ENCODE data around the gene GIMAP2. TPM values are rescaled to one million over a fixed set of nuclear protein-coding genes. Genes with fewer than 3 reads are reported as not detected.

GIMAP2 gene
- polyA plus RNA-seq, 3 donors = 45.6 to 63.8 (median 47.0) TPM

- Mint-ChIP-seq H3K9me3 (peaks cover 3 to 18% (median 16%) of the 10 kb centered on the region in 7 donors), H3K4me1 (peaks cover 47% of the 10 kb centered on the region), H3K27ac (peak overlapping the region; percentile 59 to 90 (median 83)), H3K36me3 (peaks cover 24 to 29% of the 10 kb centered on the region in 2 donors), H3K27me3 (ENCODE audit: low read depth in 3 of 3) (peaks cover 0 to 3% (median 0%) of the 10 kb centered on the region in 3 donors), H3K4me3 (peak overlapping the region; percentile 95 to 99)
- Histone ChIP-seq H2AFZ (ENCODE audit: insufficient read depth, low read depth, low read length, poor library complexity, severe bottlenecking) (no peak overlapping the region), H3K79me2 (ENCODE audit: insufficient read depth, low read length) (peaks cover 51% of the 10 kb centered on the region), H3K4me1 (ENCODE audit: control insufficient read depth in 1 of 2, insufficient read depth in 2 of 2, low read length in 2 of 2) (peaks cover 37 to 41% of the 10 kb centered on the region in 2 donors), H3K4me3 (replicated peaks in 1 of 3; ENCODE audit: low read depth in 2 of 3, low read length in 3 of 3) (peak overlapping the region; percentile 84 to 100 (median 98)), H3K9me3 (replicated peaks in 1 of 2; ENCODE audit: control insufficient read depth in 1 of 2, insufficient read depth in 1 of 2, low read length in 2 of 2) (no peaks in the 10 kb centered on the region), H3K36me3 (replicated peaks in 1 of 2; ENCODE audit: control insufficient read depth in 1 of 2, insufficient read depth in 2 of 2, low read length in 2 of 2) (peaks cover 17 to 22% of the 10 kb centered on the region in 2 donors), H3K27me3 (ENCODE audit: control insufficient read depth in 2 of 2, insufficient read depth in 2 of 2, low read length in 2 of 2) (no peaks in the 10 kb centered on the region), H3K9ac (ENCODE audit: insufficient read depth, low read length, poor library complexity, severe bottlenecking) (peak overlapping the region; percentile 74), H4K20me1 (ENCODE audit: insufficient read depth, low read length) (peaks cover 24% of the 10 kb centered on the region), H3K27ac (ENCODE audit: low read depth in 1 of 2, low read length in 2 of 2) (peak overlapping the region; percentile 57 to 87), H3K4me2 (replicated peaks; ENCODE audit: extremely low read depth, low read length, poor library complexity, severe bottlenecking) (peak overlapping the region; percentile 86)
- intact Hi-C loops (cut with micrococcal nuclease) = no loop called here
- TF ChIP-seq CTCF (IDR thresholded peaks at IDR 0.05) = no peak
- no CpG with 5 or more reads among the region's 4 CpGs for WGBS (ENCODE audit: insufficient coverage)
- DNase-seq = no peak
These were observed 30.2 kb downstream of the GIMAP2 start for GRCh38 chr7:150715738-150716137.

- Histone ChIP-seq H3K9me3 (replicated peaks in 1 of 2; ENCODE audit: control insufficient read depth in 1 of 2, insufficient read depth in 1 of 2, low read length in 2 of 2) (no peaks in the 10 kb centered on the region), H3K4me2 (replicated peaks; ENCODE audit: extremely low read depth, low read length, poor library complexity, severe bottlenecking) (peak within 1 kb of the TSS; percentile 86), H3K36me3 (replicated peaks in 1 of 2; ENCODE audit: control insufficient read depth in 1 of 2, insufficient read depth in 2 of 2, low read length in 2 of 2) (peaks cover 23 to 28% of the 10 kb centered on the region in 2 donors), H3K9ac (ENCODE audit: insufficient read depth, low read length, poor library complexity, severe bottlenecking) (peak within 1 kb of the TSS; percentile 74), H3K4me1 (ENCODE audit: control insufficient read depth in 1 of 2, insufficient read depth in 2 of 2, low read length in 2 of 2) (peaks cover 42 to 48% of the 10 kb centered on the region in 2 donors), H4K20me1 (ENCODE audit: insufficient read depth, low read length) (peaks cover 31% of the 10 kb centered on the region), H3K79me2 (ENCODE audit: insufficient read depth, low read length) (peaks cover 57% of the 10 kb centered on the region), H2AFZ (ENCODE audit: insufficient read depth, low read depth, low read length, poor library complexity, severe bottlenecking) (no peak within 1 kb of the TSS), H3K4me3 (replicated peaks in 1 of 3; ENCODE audit: low read depth in 2 of 3, low read length in 3 of 3) (peak within 1 kb of the TSS; percentile 84 to 100 (median 98)), H3K27ac (ENCODE audit: low read depth in 1 of 2, low read length in 2 of 2) (peak within 1 kb of the TSS; percentile 57 to 87), H3K27me3 (ENCODE audit: control insufficient read depth in 2 of 2, insufficient read depth in 2 of 2, low read length in 2 of 2) (no peaks in the 10 kb centered on the region)
- peaks cover 30 to 35% of the 10 kb centered on the region in 2 donors for H3K36me3 Mint-ChIP-seq
- intact Hi-C loops (cut with micrococcal nuclease) = no loop called here
- H3K4me3 Mint-ChIP-seq = peak within 1 kb of the TSS; percentile 95 to 99
- peaks cover 3 to 18% (median 16%) of the 10 kb centered on the region in 7 donors for H3K9me3 Mint-ChIP-seq
- WGBS (ENCODE audit: insufficient coverage) = 0% methylated on average over 4 of the region's 5 CpGs
- H3K27me3 Mint-ChIP-seq (ENCODE audit: low read depth in 3 of 3) = peaks cover 0 to 3% (median 0%) of the 10 kb centered on the region in 3 donors
- DNase-seq = peak; percentile 45 to 63 (median 58)
- TF ChIP-seq CTCF (IDR thresholded peaks at IDR 0.05) = no peak
- H3K27ac Mint-ChIP-seq = peak within 1 kb of the TSS; percentile 76 to 95 (median 88)
- H3K4me1 Mint-ChIP-seq = peaks cover 53% of the 10 kb centered on the region
These were observed 30.9 kb downstream of the GIMAP2 start, which contains the start of gene GIMAP1 for GRCh38 chr7:150716368-150716767. Gene GIMAP1, plus strand, starts transcription at chr7:150716613. Its CDS starts 2,435 bp downstream, at chr7:150719048.

Data from CD14-positive monocyte (primary cell).